Measurements from ENCODE around the gene WAC. TPM values are rescaled to one million over a fixed set of nuclear protein-coding genes. Genes with fewer than 3 reads are reported as not detected.

WAC gene
- polyA plus RNA-seq, 1 of the 3 experiments (the other 2 are of a cell fraction): 31.1 TPM

- CTCF ChIA-PET: no interaction called here
These were observed 62.7 kb downstream of the WAC start for GRCh38 chr10:28595613-28596012.

GRCh38 chr10:28600056-28600455 lies 67.1 kb downstream of the WAC start:
- H3K9ac ChIP-seq: no peak overlapping the region
- H3K27me3 ChIP-seq (ENCODE audit: insufficient read depth): no peaks in the 10 kb centered on the region
- TF ChIP-seq JUND (IDR thresholded peaks at IDR 0.05): no peak
- no peak for TF ChIP-seq EP300 (IDR thresholded peaks at IDR 0.05; ENCODE audit: borderline replicate concordance in 1 of 2, low read depth in 1 of 2, low read length in 1 of 2)
- TF ChIP-seq, protein P1, sequence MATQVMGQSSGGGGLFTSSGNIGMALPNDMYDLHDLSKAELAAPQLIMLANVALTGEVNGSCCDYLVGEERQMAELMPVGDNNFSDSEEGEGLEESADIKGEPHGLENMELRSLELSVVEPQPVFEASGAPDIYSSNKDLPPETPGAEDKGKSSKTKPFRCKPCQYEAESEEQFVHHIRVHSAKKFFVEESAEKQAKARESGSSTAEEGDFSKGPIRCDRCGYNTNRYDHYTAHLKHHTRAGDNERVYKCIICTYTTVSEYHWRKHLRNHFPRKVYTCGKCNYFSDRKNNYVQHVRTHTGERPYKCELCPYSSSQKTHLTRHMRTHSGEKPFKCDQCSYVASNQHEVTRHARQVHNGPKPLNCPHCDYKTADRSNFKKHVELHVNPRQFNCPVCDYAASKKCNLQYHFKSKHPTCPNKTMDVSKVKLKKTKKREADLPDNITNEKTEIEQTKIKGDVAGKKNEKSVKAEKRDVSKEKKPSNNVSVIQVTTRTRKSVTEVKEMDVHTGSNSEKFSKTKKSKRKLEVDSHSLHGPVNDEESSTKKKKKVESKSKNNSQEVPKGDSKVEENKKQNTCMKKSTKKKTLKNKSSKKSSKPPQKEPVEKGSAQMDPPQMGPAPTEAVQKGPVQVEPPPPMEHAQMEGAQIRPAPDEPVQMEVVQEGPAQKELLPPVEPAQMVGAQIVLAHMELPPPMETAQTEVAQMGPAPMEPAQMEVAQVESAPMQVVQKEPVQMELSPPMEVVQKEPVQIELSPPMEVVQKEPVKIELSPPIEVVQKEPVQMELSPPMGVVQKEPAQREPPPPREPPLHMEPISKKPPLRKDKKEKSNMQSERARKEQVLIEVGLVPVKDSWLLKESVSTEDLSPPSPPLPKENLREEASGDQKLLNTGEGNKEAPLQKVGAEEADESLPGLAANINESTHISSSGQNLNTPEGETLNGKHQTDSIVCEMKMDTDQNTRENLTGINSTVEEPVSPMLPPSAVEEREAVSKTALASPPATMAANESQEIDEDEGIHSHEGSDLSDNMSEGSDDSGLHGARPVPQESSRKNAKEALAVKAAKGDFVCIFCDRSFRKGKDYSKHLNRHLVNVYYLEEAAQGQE (IDR thresholded peaks at IDR 0.05; ENCODE audit: low read depth, low read length): no peak
- H3F3A ChIP-seq (replicated peaks; ENCODE audit: insufficient read depth): peaks cover 11% of the 10 kb centered on the region
- peaks cover 93% of the 10 kb centered on the region for H4K20me1 ChIP-seq (ENCODE audit: insufficient read depth)
- no peak for DNase-seq
- H3K9me2 ChIP-seq: no peaks in the 10 kb centered on the region
- no peak overlapping the region for H3K4me2 ChIP-seq
- no peak overlapping the region for H3K4me3 ChIP-seq (ENCODE audit: low read depth in 2 of 2, low read length in 1 of 2)
- no peak overlapping the region for H2AFZ ChIP-seq (ENCODE audit: low read depth)
- 75% methylated on average over 2 of the region's 2 CpGs for WGBS (ENCODE audit: low lambda C conversion rate)
- no peaks in the 10 kb centered on the region for H3K9me3 ChIP-seq
- peaks cover 97% of the 10 kb centered on the region for H3K79me2 ChIP-seq (ENCODE audit: insufficient read depth)
- CTCF ChIA-PET: no interaction called here
- H3K27ac ChIP-seq (ENCODE audit: low read depth in 2 of 2, low read length in 1 of 2): no peak overlapping the region
- H3K4me1 ChIP-seq (ENCODE audit: control insufficient read depth in 1 of 2, insufficient read depth in 2 of 2, low read depth in 1 of 2, low read length in 1 of 2): peaks cover 0 to 5% of the 10 kb centered on the region in 2 experiments; a peak in 3 of 4 replicates
- POLR2A ChIA-PET: no interaction called here
- H3K36me3 ChIP-seq (replicated peaks in 1 of 2; ENCODE audit: control insufficient read depth in 1 of 2, insufficient read depth in 2 of 2, low read length in 1 of 2): peaks cover 48 to 53% of the 10 kb centered on the region in 2 experiments

More at GRCh38 chr10:28595613-28596012, 62.7 kb downstream of the WAC start:
- POLR2A ChIA-PET: no interaction called here
- Histone ChIP-seq H3K4me1 (ENCODE audit: control insufficient read depth in 1 of 2, insufficient read depth in 2 of 2, low read depth in 1 of 2, low read length in 1 of 2) (peaks cover 5 to 9% of the 10 kb centered on the region in 2 experiments; a peak in 3 of 4 replicates), H4K20me1 (ENCODE audit: insufficient read depth) (peaks cover 85% of the 10 kb centered on the region), H3K79me2 (ENCODE audit: insufficient read depth) (peaks cover 100% of the 10 kb centered on the region), H3K4me2 (no peak overlapping the region), H3K27me3 (ENCODE audit: insufficient read depth) (no peaks in the 10 kb centered on the region), H3K36me3 (replicated peaks in 1 of 2; ENCODE audit: control insufficient read depth in 1 of 2, insufficient read depth in 2 of 2, low read length in 1 of 2) (peaks cover 72 to 78% of the 10 kb centered on the region in 2 experiments), H3K27ac (ENCODE audit: low read depth in 2 of 2, low read length in 1 of 2) (no peak overlapping the region; a peak in 1 of 4 replicates), H3K9ac (no peak overlapping the region), H3K4me3 (ENCODE audit: low read depth in 2 of 2, low read length in 1 of 2) (no peak overlapping the region), H3K9me3 (no peaks in the 10 kb centered on the region), H3F3A (replicated peaks; ENCODE audit: insufficient read depth) (peaks cover 29% of the 10 kb centered on the region), H2AFZ (ENCODE audit: low read depth) (no peak overlapping the region), H3K9me2 (no peaks in the 10 kb centered on the region)
- TF ChIP-seq GABPA (IDR thresholded peaks at IDR 0.05; ENCODE audit: low read depth): no peak
- TF ChIP-seq, protein P2, sequence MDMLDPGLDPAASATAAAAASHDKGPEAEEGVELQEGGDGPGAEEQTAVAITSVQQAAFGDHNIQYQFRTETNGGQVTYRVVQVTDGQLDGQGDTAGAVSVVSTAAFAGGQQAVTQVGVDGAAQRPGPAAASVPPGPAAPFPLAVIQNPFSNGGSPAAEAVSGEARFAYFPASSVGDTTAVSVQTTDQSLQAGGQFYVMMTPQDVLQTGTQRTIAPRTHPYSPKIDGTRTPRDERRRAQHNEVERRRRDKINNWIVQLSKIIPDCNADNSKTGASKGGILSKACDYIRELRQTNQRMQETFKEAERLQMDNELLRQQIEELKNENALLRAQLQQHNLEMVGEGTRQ (IDR thresholded peaks at IDR 0.05; ENCODE audit: borderline replicate concordance, low read depth, low read length): no peak
- no peak for DNase-seq
- 93% methylated on average over 3 of the region's 3 CpGs for WGBS (ENCODE audit: low lambda C conversion rate)

GRCh38 chr10:28601012-28601411 lies 68.1 kb downstream of the WAC start:
- peaks cover 7% of the 10 kb centered on the region for H3F3A ChIP-seq (replicated peaks; ENCODE audit: insufficient read depth)
- H3K4me2 ChIP-seq: no peak overlapping the region
- 83% methylated on average over 4 of the region's 4 CpGs for WGBS (ENCODE audit: low lambda C conversion rate)
- H3K9me3 ChIP-seq: no peaks in the 10 kb centered on the region
- ChIA-PET POLR2A (no interaction called here), CTCF (no interaction called here)
- H3K9ac ChIP-seq: no peak overlapping the region
- H4K20me1 ChIP-seq (ENCODE audit: insufficient read depth): peaks cover 91% of the 10 kb centered on the region
- peaks cover 97% of the 10 kb centered on the region for H3K79me2 ChIP-seq (ENCODE audit: insufficient read depth)
- no peaks in the 10 kb centered on the region; a peak in 2 of 4 replicates for H3K4me1 ChIP-seq (ENCODE audit: control insufficient read depth in 1 of 2, insufficient read depth in 2 of 2, low read depth in 1 of 2, low read length in 1 of 2)
- H3K27me3 ChIP-seq (ENCODE audit: insufficient read depth): no peaks in the 10 kb centered on the region
- no peak for DNase-seq
- no peak overlapping the region for H3K27ac ChIP-seq (ENCODE audit: low read depth in 2 of 2, low read length in 1 of 2)
- H2AFZ ChIP-seq (ENCODE audit: low read depth): no peak overlapping the region
- peaks cover 47 to 49% of the 10 kb centered on the region in 2 experiments for H3K36me3 ChIP-seq (replicated peaks in 1 of 2; ENCODE audit: control insufficient read depth in 1 of 2, insufficient read depth in 2 of 2, low read length in 1 of 2)
- no peaks in the 10 kb centered on the region for H3K9me2 ChIP-seq
- H3K4me3 ChIP-seq (ENCODE audit: low read depth in 2 of 2, low read length in 1 of 2): no peak overlapping the region
- no peak for TF ChIP-seq NRF1 (IDR thresholded peaks at IDR 0.05; ENCODE audit: low read depth, low read length)
- TF ChIP-seq RAD21 (IDR thresholded peaks at IDR 0.05; ENCODE audit: low read length): no peak
- TF ChIP-seq USF1 (IDR thresholded peaks at IDR 0.05; ENCODE audit: borderline replicate concordance, low read depth): no peak
- no peak for TF ChIP-seq TCF12 (IDR thresholded peaks at IDR 0.05)
- no peak for TF ChIP-seq FOXM1 (IDR thresholded peaks at IDR 0.05; ENCODE audit: low read depth)
- TF ChIP-seq, protein P3, sequence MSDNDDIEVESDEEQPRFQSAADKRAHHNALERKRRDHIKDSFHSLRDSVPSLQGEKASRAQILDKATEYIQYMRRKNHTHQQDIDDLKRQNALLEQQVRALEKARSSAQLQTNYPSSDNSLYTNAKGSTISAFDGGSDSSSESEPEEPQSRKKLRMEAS (IDR thresholded peaks at IDR 0.05; ENCODE audit: low read depth): no peak
- TF ChIP-seq POLR2AphosphoS5 (IDR thresholded peaks at IDR 0.05; ENCODE audit: low read depth, low read length): no peak
- TF ChIP-seq GATA2 (CRISPR knock-in tag; IDR thresholded peaks at IDR 0.05): no peak
- TF ChIP-seq TEAD4 (IDR thresholded peaks at IDR 0.05; ENCODE audit: borderline replicate concordance, insufficient read depth): no peak
- TF ChIP-seq GABPA (IDR thresholded peaks at IDR 0.05; ENCODE audit: low read depth): no peak
- TF ChIP-seq TAF1 (IDR thresholded peaks at IDR 0.05; ENCODE audit: borderline replicate concordance, low read depth, low read length): no peak
- no peak for TF ChIP-seq MXI1 (IDR thresholded peaks at IDR 0.05; ENCODE audit: low read depth, low read length)
- TF ChIP-seq, protein P4, sequence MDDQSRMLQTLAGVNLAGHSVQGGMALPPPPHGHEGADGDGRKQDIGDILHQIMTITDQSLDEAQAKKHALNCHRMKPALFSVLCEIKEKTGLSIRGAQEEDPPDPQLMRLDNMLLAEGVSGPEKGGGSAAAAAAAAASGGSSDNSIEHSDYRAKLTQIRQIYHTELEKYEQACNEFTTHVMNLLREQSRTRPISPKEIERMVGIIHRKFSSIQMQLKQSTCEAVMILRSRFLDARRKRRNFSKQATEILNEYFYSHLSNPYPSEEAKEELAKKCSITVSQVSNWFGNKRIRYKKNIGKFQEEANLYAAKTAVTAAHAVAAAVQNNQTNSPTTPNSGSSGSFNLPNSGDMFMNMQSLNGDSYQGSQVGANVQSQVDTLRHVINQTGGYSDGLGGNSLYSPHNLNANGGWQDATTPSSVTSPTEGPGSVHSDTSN (IDR thresholded peaks at IDR 0.05): no peak

Data from SK-N-SH (cell line).